Measurements from ENCODE around the gene CSF3R. TPM values are rescaled to one million over a fixed set of nuclear protein-coding genes. Genes with fewer than 3 reads are reported as not detected.

The CSF3R gene
- total RNA-seq (2022; extraction: Qiagen RNA extraction; ENCODE audit: low read depth), result not detected in 5 replicates

DNA sequence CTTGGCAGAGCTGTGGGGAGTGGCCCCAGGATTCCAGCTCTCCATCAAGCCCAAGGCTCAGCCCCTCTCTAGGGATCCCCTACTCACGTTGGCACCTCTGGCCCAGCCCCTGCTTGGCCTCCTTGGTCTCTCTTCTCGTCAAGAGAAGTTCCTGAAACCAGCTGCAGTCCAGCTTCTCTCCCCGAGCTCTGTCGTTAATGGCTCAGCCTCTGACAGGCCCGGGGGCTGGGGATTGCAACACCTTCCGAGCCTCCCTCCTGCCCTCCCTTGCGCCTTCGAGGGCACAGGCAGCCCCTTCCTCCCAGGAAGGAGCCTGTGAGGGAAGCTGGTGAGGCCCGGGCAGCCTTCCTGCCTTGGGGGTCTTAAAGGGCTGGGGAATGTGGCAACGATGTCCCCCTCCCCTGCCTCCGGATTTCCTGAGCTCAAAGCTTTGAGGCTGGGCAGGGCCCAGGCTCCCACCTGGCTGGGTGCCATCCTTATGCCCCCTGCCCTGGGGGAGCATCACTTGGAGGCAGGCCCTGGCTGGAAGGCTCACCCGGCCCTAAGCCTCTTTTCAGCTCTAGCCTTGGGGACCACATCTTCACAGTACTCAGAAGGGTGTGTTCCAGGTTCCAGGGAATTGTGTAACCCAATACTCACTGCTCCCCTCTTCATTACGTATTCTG is at the start of gene CSF3R:
Gene CSF3R, minus strand, starts transcription at position 190 of the 665 bp plus-strand sequence. CDS start 3,417 bp downstream, outside the sequence.

DNA sequence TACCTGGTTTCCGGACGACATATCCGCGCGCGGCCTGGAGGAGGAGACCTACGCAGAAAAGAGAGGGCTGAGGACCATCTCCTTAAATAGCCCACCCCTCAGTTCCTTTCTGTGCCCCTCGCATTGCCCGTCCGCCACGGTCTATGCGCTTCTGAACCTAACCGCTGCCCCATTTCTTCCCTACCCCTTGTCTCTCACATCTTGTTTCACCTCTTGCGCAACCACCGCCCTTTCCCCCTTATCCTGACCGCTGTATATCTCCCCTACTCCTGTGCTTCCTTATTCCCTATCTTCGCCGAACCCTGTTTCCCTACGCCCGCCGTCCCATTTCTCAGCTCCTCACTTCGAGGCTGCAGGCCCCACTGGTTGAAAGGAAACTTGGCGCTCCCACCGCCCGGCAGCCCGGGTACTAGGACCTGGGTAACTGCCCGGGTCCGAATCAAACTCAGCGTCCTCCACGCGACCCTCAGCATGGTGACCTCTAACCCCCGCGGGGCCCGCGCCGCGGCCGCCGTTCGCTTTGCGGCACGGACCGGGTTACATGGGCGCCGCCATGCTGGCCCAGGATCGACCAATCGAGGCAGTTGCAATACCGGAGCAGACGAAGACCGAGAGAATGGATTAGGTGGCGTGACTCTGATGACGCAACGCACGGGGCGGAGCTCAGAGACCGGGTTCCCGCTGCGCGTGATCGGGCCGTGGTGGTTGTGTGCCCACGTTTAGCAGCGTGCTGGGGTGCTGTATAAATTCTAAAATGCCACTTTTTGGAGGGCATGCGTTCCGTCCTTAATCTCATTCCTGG is 18.7 kb downstream of the CSF3R start, which contains the start of gene MRPS15:
Gene MRPS15, minus strand, starts transcription at position 582 of the 802 bp plus-strand sequence. Its CDS starts 109 bp downstream, at position 473.

DNA sequence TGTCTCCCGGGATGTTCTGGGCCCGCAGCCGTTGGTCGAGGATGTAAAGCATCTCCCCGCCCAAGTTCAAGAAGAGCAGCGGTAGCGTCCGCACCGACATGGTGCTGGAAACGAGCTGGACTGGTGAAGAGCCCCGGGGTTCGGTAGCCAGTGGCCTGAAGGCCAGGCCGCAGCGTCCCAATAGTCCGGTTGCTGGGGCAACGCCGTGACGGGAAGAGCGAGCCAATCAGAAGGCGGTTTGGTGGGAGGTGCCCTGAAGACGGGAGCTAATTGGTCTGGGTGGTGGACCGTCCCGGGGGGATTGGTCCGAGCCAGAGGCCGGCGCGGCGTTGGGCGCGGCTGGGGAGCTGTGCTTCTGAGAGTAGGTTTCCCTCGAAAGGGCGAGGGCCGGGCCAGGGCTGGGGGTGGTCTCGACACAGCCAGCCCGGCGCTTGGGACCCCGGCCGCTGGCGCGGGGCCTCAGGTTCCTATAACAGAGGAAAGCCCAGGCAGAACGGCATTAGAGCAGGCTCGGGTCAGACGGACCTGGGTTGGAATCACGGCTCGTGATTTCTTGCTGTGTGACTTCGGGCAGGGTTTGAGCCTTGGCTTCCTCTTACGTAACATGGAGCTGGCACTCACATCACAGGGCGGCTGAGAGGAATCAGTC is 32.3 kb downstream of the CSF3R start, which contains the start of gene OSCP1:
Gene OSCP1, minus strand, starts transcription at position 182 of the 649 bp plus-strand sequence. Its CDS starts 82 bp downstream, at position 100.

Other genes with a start within 250 kb of the CSF3R start
- gene SH3D21, start 176.5 kb downstream of the CSF3R start, total RNA-seq (2022; extraction: Qiagen RNA extraction; ENCODE audit: low read depth), result 1.3 to 3.0 TPM (median 2.1 TPM) in 5 replicates
- 8.1 to 22.3 TPM (median 18.3 TPM) in 5 replicates for gene EVA1B, start 159.3 kb downstream of the CSF3R start, total RNA-seq (2022; extraction: Qiagen RNA extraction; ENCODE audit: low read depth)
- gene STK40, start 97.0 kb downstream of the CSF3R start, total RNA-seq (2022; extraction: Qiagen RNA extraction; ENCODE audit: low read depth), result 8.6 to 13.0 TPM (median 10.5 TPM) in 5 replicates
- gene LSM10, start 85.0 kb downstream of the CSF3R start, total RNA-seq (2022; extraction: Qiagen RNA extraction; ENCODE audit: low read depth), result 32.4 to 51.2 TPM (median 46.8 TPM) in 5 replicates
- 5.0 to 8.1 TPM (median 6.1 TPM) in 5 replicates for gene OSCP1, start 32.5 kb downstream of the CSF3R start, total RNA-seq (2022; extraction: Qiagen RNA extraction; ENCODE audit: low read depth)
- 72.8 to 87.6 TPM (median 84.6 TPM) in 5 replicates for gene MRPS15, start 18.5 kb downstream of the CSF3R start, total RNA-seq (2022; extraction: Qiagen RNA extraction; ENCODE audit: low read depth)